Caco-2 (cell line): ENCODE measurements around the gene RSU1. TPM values are rescaled to one million over a fixed set of nuclear protein-coding genes. Genes with fewer than 3 reads are reported as not detected.

Experiments
- BruUV-seq: library from RNA; stranded (reverse); fragments of 400-500 nt; replicated peaks from 2 replicates; lab custom pipeline; 2021; lab: Mats Ljungman, UMichigan
- CTCF ChIA-PET: fragments of 300-600 bp; sonication (Branson Sonifier 250); formaldehyde crosslinking; loops from one replicate; lab custom pipeline; 2022; ENCODE audit warnings: antibody characterized with exemption; lab: Charles Lee
- POLR2A ChIA-PET: fragments of 300-600 bp; sonication (Branson Sonifier 250); formaldehyde crosslinking; loops from one replicate; lab custom pipeline; 2022; ENCODE audit warnings: antibody characterized with exemption; lab: Charles Lee
- DNase-seq, 2 experiments: peaks; one replicate each; pipeline versions ENCODE4 v3.0.0 to v3.0.0-alpha.2; 2020 to 2022
- H3K27me3 ChIP-seq: replicated peaks from 2 replicates; pipeline ENCODE4 v1.6.0; 2011; ENCODE audit warnings: low read length; ENCODE audit not compliant: control insufficient read depth, insufficient read depth
- H3K36me3 ChIP-seq: 2 replicates; pipeline ENCODE4 v1.5.1; 2011; ENCODE audit warnings: low read length; ENCODE audit not compliant: control insufficient read depth, insufficient read depth
- H3K4me1 ChIP-seq: fragments of 250-450 bp; sonication (Bioruptor Pico); 2 replicates; pipeline ENCODE4 v1.5.1; 2020; ENCODE audit warnings: mild to moderate bottlenecking
- H3K4me3 ChIP-seq: 2 replicates; pipeline ENCODE4 v1.5.1; 2011; ENCODE audit warnings: low read depth, mild to moderate bottlenecking, control low read depth, low read length
- H3K9me3 ChIP-seq: fragments of 250-450 bp; sonication (Bioruptor Pico); 2 replicates; pipeline ENCODE4 v1.5.1; 2020; ENCODE audit warnings: mild to moderate bottlenecking, moderate library complexity
- H3K27ac Mint-ChIP-seq: one replicate; pipeline ENCODE4 v1.8.0; 2022; ENCODE audit warnings: mixed read lengths; ENCODE audit not compliant: unreplicated experiment
- H3K27me3 Mint-ChIP-seq: one replicate; pipeline ENCODE4 v1.8.0; 2022; ENCODE audit warnings: mixed read lengths; ENCODE audit not compliant: insufficient read depth, unreplicated experiment
- H3K36me3 Mint-ChIP-seq: one replicate; pipeline ENCODE4 v1.8.0; 2022; ENCODE audit warnings: mild to moderate bottlenecking, mixed read lengths; ENCODE audit not compliant: insufficient read depth, unreplicated experiment
- H3K4me1 Mint-ChIP-seq: one replicate; pipeline ENCODE4 v1.8.0; 2022; ENCODE audit warnings: low read depth, mixed read lengths; ENCODE audit not compliant: unreplicated experiment
- H3K4me3 Mint-ChIP-seq: one replicate; pipeline ENCODE4 v1.8.0; 2022; ENCODE audit warnings: mild to moderate bottlenecking, moderate library complexity, mixed read lengths; ENCODE audit not compliant: unreplicated experiment
- H3K9me3 Mint-ChIP-seq: one replicate; pipeline ENCODE4 v1.8.0; 2022; ENCODE audit warnings: mixed read lengths; ENCODE audit not compliant: unreplicated experiment
- CTCF ChIP-seq, 2 experiments: fragments of 200-600 bp in 1 of 2; IDR thresholded peaks; 1 replicate in 1 of 2; 2 replicates in 1 of 2; pipeline versions ENCODE4 v1.5.1 to v1.8.0; 2011 to 2022; ENCODE audit warnings: antibody characterized with exemption in 1 of 2, control low read depth in 1 of 2, inconsistent platforms in 1 of 2, low read depth in 1 of 2, low read length in 1 of 2, mild to moderate bottlenecking in 1 of 2, moderate library complexity in 1 of 2; ENCODE audit not compliant: insufficient read depth in 1 of 2, severe bottlenecking in 1 of 2, unreplicated experiment in 1 of 2
- intact Hi-C: fragments of 100-400 bp; cut with micrococcal nuclease; formaldehyde crosslinking; loops from one replicate; pipeline ENCODE4 v1.10.0; 2022; ENCODE audit not compliant: unreplicated experiment
- total RNA-seq: library from RNA; stranded (reverse); gene quantifications from 2 replicates; pipeline ENCODE4 v1.2.3, GENCODE V29; 2022

Gene RSU1
- total RNA-seq, 1 experiment from 2014 or later, result 62.0 TPM

DNA sequence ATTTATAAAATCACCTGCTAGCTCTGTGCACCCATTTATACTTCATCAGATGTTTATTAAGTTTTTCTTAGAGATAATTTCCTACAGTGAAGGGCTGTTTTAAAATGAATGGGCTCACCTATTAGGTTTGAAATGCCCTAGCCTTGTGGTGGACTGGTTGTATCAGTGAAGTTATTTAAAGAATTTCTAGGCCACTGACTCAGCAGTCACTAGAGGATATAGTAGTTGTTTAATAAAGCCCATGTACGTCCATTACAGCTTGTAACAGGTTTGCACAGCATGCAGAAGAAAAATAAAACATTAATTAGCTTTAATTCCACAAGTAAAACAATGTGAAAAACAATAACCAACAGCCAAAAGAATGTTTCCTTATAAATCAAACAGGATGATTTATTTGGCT is 128.0 kb downstream of the RSU1 start:
- H3K9me3 ChIP-seq, result no peaks in the 10 kb centered on the region
- POLR2A ChIA-PET, result no interaction called here
- H3K4me3 ChIP-seq, result no peak overlapping the region
- H3K4me1 ChIP-seq, result peaks cover 12% of the 10 kb centered on the region; the same call in 1 of the 2 replicates
- H3K27ac Mint-ChIP-seq, result no peak overlapping the region
- intact Hi-C loops, result no loop called here
- H3K36me3 ChIP-seq, result no peaks in the 10 kb centered on the region
- H3K27me3 ChIP-seq, result no peaks in the 10 kb centered on the region
- H3K9me3 Mint-ChIP-seq, result no peaks in the 10 kb centered on the region
- H3K4me1 Mint-ChIP-seq, result no peaks in the 10 kb centered on the region
- no peak for DNase-seq
- no peak for TF ChIP-seq CTCF (IDR thresholded peaks at IDR 0.05; ENCODE audit: insufficient read depth in 1 of 2, low read depth in 1 of 2, low read length in 1 of 2, severe bottlenecking in 1 of 2, unreplicated experiment in 1 of 2)
- H3K36me3 Mint-ChIP-seq, result no peaks in the 10 kb centered on the region
- H3K27me3 Mint-ChIP-seq, result no peaks in the 10 kb centered on the region
- CTCF ChIA-PET, result interaction anchor here (0.5 kb wide), 1 partner anchor 18 kb away, joined by 7 read pairs; no protein-coding TSS in a partner anchor
- BruUV-seq, result no TSS peak
- no peak overlapping the region for H3K4me3 Mint-ChIP-seq

GRCh38 chr10:16686054-16686902 is 130.9 kb downstream of the RSU1 start:
- no peaks in the 10 kb centered on the region for H3K9me3 Mint-ChIP-seq

DNA sequence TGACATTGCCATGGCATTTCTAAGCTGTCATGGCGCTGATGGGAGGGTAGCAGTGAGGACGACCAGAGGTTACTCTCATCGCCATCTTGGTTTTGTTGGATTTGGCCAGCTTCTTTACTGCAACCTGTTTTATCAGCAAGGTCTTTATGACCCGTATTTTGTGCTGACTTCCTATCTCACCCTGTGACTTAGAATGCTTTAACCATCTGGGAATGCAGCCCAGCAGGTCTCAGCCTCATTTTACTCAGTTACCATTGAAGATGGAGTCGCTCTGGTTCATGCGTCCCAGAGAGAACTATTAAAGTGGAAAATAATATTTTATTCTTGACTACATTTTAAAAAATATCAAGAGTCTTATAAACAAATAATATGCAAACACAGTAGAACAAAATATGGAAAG is 131.7 kb downstream of the RSU1 start:
- intact Hi-C loops, result no loop called here
- Mint-ChIP-seq H3K27ac (no peak overlapping the region), H3K36me3 (no peaks in the 10 kb centered on the region), H3K27me3 (no peaks in the 10 kb centered on the region), H3K4me3 (no peak overlapping the region), H3K4me1 (no peaks in the 10 kb centered on the region), H3K9me3 (no peaks in the 10 kb centered on the region)
- TF ChIP-seq CTCF (IDR thresholded peaks at IDR 0.05; ENCODE audit: insufficient read depth in 1 of 2, low read depth in 1 of 2, low read length in 1 of 2, severe bottlenecking in 1 of 2, unreplicated experiment in 1 of 2), result no peak
- no peak overlapping the region for H3K4me3 ChIP-seq
- no peaks in the 10 kb centered on the region for H3K27me3 ChIP-seq
- no peaks in the 10 kb centered on the region for H3K36me3 ChIP-seq
- peak in 1 of 2 experiments; percentile 14 for DNase-seq
- H3K9me3 ChIP-seq, result no peaks in the 10 kb centered on the region
- no TSS peak for BruUV-seq
- ChIA-PET POLR2A (no interaction called here), CTCF (no interaction called here)
- H3K4me1 ChIP-seq, result peaks cover 12% of the 10 kb centered on the region; the same call in 1 of the 2 replicates

More at GRCh38 chr10:16686054-16686902, 130.9 kb downstream of the RSU1 start:
- ChIA-PET POLR2A (no interaction called here), CTCF (no interaction called here)
- no peak overlapping the region for H3K4me3 ChIP-seq
- no peaks in the 10 kb centered on the region for H3K9me3 ChIP-seq
- Mint-ChIP-seq H3K36me3 (no peaks in the 10 kb centered on the region), H3K27ac (no peak overlapping the region), H3K4me1 (no peaks in the 10 kb centered on the region), H3K4me3 (no peak overlapping the region), H3K27me3 (no peaks in the 10 kb centered on the region)
- H3K27me3 ChIP-seq, result no peaks in the 10 kb centered on the region
- BruUV-seq, result no TSS peak
- peaks cover 12% of the 10 kb centered on the region; the same call in 1 of the 2 replicates for H3K4me1 ChIP-seq
- intact Hi-C loops, result no loop called here
- TF ChIP-seq CTCF (IDR thresholded peaks at IDR 0.05; ENCODE audit: insufficient read depth in 1 of 2, low read depth in 1 of 2, low read length in 1 of 2, severe bottlenecking in 1 of 2, unreplicated experiment in 1 of 2), result no peak
- DNase-seq, result no peak
- no peaks in the 10 kb centered on the region for H3K36me3 ChIP-seq
